Measurements from ENCODE around the gene ATP5F1E. TPM values are rescaled to one million over a fixed set of nuclear protein-coding genes. Genes with fewer than 3 reads are reported as not detected.
A peak's percentile ranks its signal among the peaks of the same experiment; 100 is the strongest.
"Not testable (repeated sequence)": the region's sequence is repeated elsewhere in the genome, so short reads cannot be mapped to it uniquely, and the experiment has no call there.

ATP5F1E gene
- total and polyA plus RNA-seq, 4 donors = 11.7 to 148 (median 27.7) TPM

GRCh38 chr20:59013031-59013951 is 18.8 kb downstream of the ATP5F1E start:
- Histone ChIP-seq H3K36me3 (ENCODE audit: control insufficient read depth in 4 of 4, insufficient read depth in 3 of 4, low read depth in 1 of 4, low read length in 3 of 4) (no peaks in the 10 kb centered on the region), H3K4me3 (ENCODE audit: low read depth in 1 of 3, low read length in 3 of 3) (no peak overlapping the region), H3K9me3 (ENCODE audit: control insufficient read depth in 4 of 4, low read length in 3 of 4) (no peaks in the 10 kb centered on the region), H3K27ac (ENCODE audit: low read depth in 1 of 2, low read length in 2 of 2) (no peak overlapping the region), H3K27me3 (ENCODE audit: control insufficient read depth in 4 of 4, insufficient read depth in 4 of 4, low read length in 3 of 4) (no peaks in the 10 kb centered on the region), H3K9ac (ENCODE audit: low read depth in 1 of 2, low read length in 2 of 2) (no peak overlapping the region), H3K4me1 (ENCODE audit: control insufficient read depth in 4 of 4, insufficient read depth in 4 of 4, low read length in 3 of 4) (no peaks in the 10 kb centered on the region)
- DNase-seq (ENCODE audit: low spot score) = no peak
- TF ChIP-seq HNF4A (conservative IDR thresholded peaks at IDR 0.05) = no peak
- no peak for TF ChIP-seq HNF4G (IDR thresholded peaks at IDR 0.05)
- no peak for TF ChIP-seq SP1 (IDR thresholded peaks at IDR 0.05)
- TF ChIP-seq RXRA (IDR thresholded peaks at IDR 0.05) = no peak
- TF ChIP-seq YY1 (IDR thresholded peaks at IDR 0.05) = no peak
- TF ChIP-seq FOXA2 (IDR thresholded peaks at IDR 0.05) = no peak
- no peak for TF ChIP-seq JUND (IDR thresholded peaks at IDR 0.05)
- TF ChIP-seq, protein P1, sequence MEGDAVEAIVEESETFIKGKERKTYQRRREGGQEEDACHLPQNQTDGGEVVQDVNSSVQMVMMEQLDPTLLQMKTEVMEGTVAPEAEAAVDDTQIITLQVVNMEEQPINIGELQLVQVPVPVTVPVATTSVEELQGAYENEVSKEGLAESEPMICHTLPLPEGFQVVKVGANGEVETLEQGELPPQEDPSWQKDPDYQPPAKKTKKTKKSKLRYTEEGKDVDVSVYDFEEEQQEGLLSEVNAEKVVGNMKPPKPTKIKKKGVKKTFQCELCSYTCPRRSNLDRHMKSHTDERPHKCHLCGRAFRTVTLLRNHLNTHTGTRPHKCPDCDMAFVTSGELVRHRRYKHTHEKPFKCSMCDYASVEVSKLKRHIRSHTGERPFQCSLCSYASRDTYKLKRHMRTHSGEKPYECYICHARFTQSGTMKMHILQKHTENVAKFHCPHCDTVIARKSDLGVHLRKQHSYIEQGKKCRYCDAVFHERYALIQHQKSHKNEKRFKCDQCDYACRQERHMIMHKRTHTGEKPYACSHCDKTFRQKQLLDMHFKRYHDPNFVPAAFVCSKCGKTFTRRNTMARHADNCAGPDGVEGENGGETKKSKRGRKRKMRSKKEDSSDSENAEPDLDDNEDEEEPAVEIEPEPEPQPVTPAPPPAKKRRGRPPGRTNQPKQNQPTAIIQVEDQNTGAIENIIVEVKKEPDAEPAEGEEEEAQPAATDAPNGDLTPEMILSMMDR (IDR thresholded peaks at IDR 0.05; ENCODE audit: low read depth, low read length, missing input control) = no peak
- TF ChIP-seq EGR1 (IDR thresholded peaks at IDR 0.05; ENCODE audit: low read depth in 2 of 2) = no peak
- no peak for TF ChIP-seq RAD21 (IDR thresholded peaks at IDR 0.05)
- no peak for TF ChIP-seq GABPA (IDR thresholded peaks at IDR 0.05 in 1 of 2, conservative IDR thresholded peaks at IDR 0.05 in 1 of 2)
- 97% methylated on average over 17 of the region's 17 CpGs for WGBS

DNA sequence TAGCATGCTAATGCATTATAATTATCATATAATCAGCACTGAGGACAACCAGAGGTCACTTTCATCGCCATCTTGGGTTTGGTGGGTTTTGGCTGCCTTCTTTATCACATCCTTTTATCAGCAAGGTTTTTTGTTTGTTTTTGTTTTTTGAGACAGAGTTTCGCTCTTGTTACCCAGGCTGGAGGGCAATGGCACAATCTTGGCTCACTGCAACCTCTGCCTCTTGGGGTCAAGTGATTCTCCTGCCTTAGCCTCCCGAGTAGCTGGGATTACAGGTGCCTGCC is 20.3 kb downstream of the ATP5F1E start:
- DNase-seq (ENCODE audit: low spot score); H3K9me3 ChIP-seq (ENCODE audit: control insufficient read depth in 4 of 4, low read length in 3 of 4); H3K9ac ChIP-seq (ENCODE audit: low read depth in 1 of 2, low read length in 2 of 2); H3K27me3 ChIP-seq (ENCODE audit: control insufficient read depth in 4 of 4, insufficient read depth in 4 of 4, low read length in 3 of 4); H3K4me1 ChIP-seq (ENCODE audit: control insufficient read depth in 4 of 4, insufficient read depth in 4 of 4, low read length in 3 of 4); H3K27ac ChIP-seq (ENCODE audit: low read depth in 1 of 2, low read length in 2 of 2); H3K36me3 ChIP-seq (ENCODE audit: control insufficient read depth in 4 of 4, insufficient read depth in 3 of 4, low read depth in 1 of 4, low read length in 3 of 4); H3K4me3 ChIP-seq (ENCODE audit: low read depth in 1 of 3, low read length in 3 of 3): not testable (repeated sequence)
- 95% methylated on average over 3 of the region's 3 CpGs for WGBS

- DNase-seq (ENCODE audit: low spot score) = peak; percentile 70
- WGBS = 79% methylated on average over 17 of the region's 17 CpGs
- Histone ChIP-seq H3K27ac (ENCODE audit: low read depth in 1 of 2, low read length in 2 of 2) (no peak overlapping the region), H3K9me3 (ENCODE audit: control insufficient read depth in 4 of 4, low read length in 3 of 4) (no peaks in the 10 kb centered on the region), H3K9ac (ENCODE audit: low read depth in 1 of 2, low read length in 2 of 2) (no peak overlapping the region), H3K27me3 (ENCODE audit: control insufficient read depth in 4 of 4, insufficient read depth in 4 of 4, low read length in 3 of 4) (no peaks in the 10 kb centered on the region), H3K36me3 (ENCODE audit: control insufficient read depth in 4 of 4, insufficient read depth in 3 of 4, low read depth in 1 of 4, low read length in 3 of 4) (no peaks in the 10 kb centered on the region), H3K4me3 (ENCODE audit: low read depth in 1 of 3, low read length in 3 of 3) (no peak overlapping the region), H3K4me1 (ENCODE audit: control insufficient read depth in 4 of 4, insufficient read depth in 4 of 4, low read length in 3 of 4) (peaks cover 0 to 7% (median 2%) of the 10 kb centered on the region in 4 donors)
- TF ChIP-seq SP1 (IDR thresholded peaks at IDR 0.05) (peak; percentile 24), HNF4A (conservative IDR thresholded peaks at IDR 0.05) (no peak), MAX (IDR thresholded peaks at IDR 0.05) (no peak), NR2F2 (IDR thresholded peaks at IDR 0.05) (peak; percentile 20)
Observed at GRCh38 chr20:59010995-59011873, 20.9 kb downstream of the ATP5F1E start.

Data from liver (tissue), 9 donors.